Activated CD8-positive, alpha-beta memory T cell treated with anti-CD3 and anti-CD28 coated beads, Interleukin-2, amount 50 U/mL, for 4 hours (primary cell): ENCODE data around the gene C10orf62.
"Not testable (repeated sequence)": the region's sequence is repeated elsewhere in the genome, so short reads cannot be mapped to it uniquely, and the experiment has no call there.

Experiments
- DNase-seq: peaks from one replicate; pipeline ENCODE4 v3.0.0-alpha.2; 2020

The C10orf62 gene

GRCh38 chr10:97589479-97589878, at the start of gene C10orf62:
Gene C10orf62 (plus strand): TSS chr10:97589721. CDS start chr10:97589898, 177 bp downstream.
- no peak for DNase-seq

- no peak for DNase-seq
Observed at GRCh38 chr10:97540669-97541500, 48.6 kb upstream of the C10orf62 start.

GRCh38 chr10:97542169-97543024, 47.1 kb upstream of the C10orf62 start:
- DNase-seq, result peak; percentile 35

GRCh38 chr10:97543025-97543546, 46.4 kb upstream of the C10orf62 start:
- DNase-seq, result peak; percentile 39

GRCh38 chr10:97546456-97547270, 42.9 kb upstream of the C10orf62 start:
- no peak for DNase-seq

GRCh38 chr10:97547271-97547600, 42.3 kb upstream of the C10orf62 start:
- DNase-seq, result no peak

- DNase-seq, result no peak
Observed at GRCh38 chr10:97547962-97548361, 41.6 kb upstream of the C10orf62 start.

GRCh38 chr10:97548828-97549455, 40.6 kb upstream of the C10orf62 start:
- no peak for DNase-seq

GRCh38 chr10:97549587-97550322, 39.8 kb upstream of the C10orf62 start:
- DNase-seq, result no peak

- no peak for DNase-seq
Observed at GRCh38 chr10:97550336-97551149, 39.0 kb upstream of the C10orf62 start.

- no peak for DNase-seq
Observed at GRCh38 chr10:97551271-97551670, 38.2 kb upstream of the C10orf62 start.

GRCh38 chr10:97553575-97554031, 35.9 kb upstream of the C10orf62 start:
- peak; percentile 64 for DNase-seq

GRCh38 chr10:97554336-97554735, 35.2 kb upstream of the C10orf62 start:
- DNase-seq, result not testable (repeated sequence)

GRCh38 chr10:97555541-97555940, 34.0 kb upstream of the C10orf62 start:
- DNase-seq, result not testable (repeated sequence)

GRCh38 chr10:97560731-97561381, 28.7 kb upstream of the C10orf62 start:
- DNase-seq, result not testable (repeated sequence)

- not testable (repeated sequence) for DNase-seq
Observed at GRCh38 chr10:97561386-97562077, 28.0 kb upstream of the C10orf62 start.

GRCh38 chr10:97562329-97562728, 27.2 kb upstream of the C10orf62 start:
- DNase-seq, result not testable (repeated sequence)

GRCh38 chr10:97563337-97563736, 26.2 kb upstream of the C10orf62 start:
- no peak for DNase-seq

GRCh38 chr10:97564776-97565175, 24.7 kb upstream of the C10orf62 start:
- DNase-seq, result no peak
